CD4-positive, alpha-beta T cell treated with Interleukin-15 for 4 hours (primary cell): ENCODE measurements around the gene KPNB1.
"Not testable (repeated sequence)": the region's sequence is repeated elsewhere in the genome, so short reads cannot be mapped to it uniquely, and the experiment has no call there.

Experiments
- DNase-seq: peaks from one replicate; pipeline ENCODE4 v3.0.0-alpha.2; 2020; ENCODE audit warnings: low spot score

Gene KPNB1

GRCh38 chr17:47676510-47677165, 26.9 kb downstream of the KPNB1 start:
- no peak for DNase-seq

GRCh38 chr17:47678196-47678595, 28.5 kb downstream of the KPNB1 start:
- DNase-seq: no peak

- DNase-seq: no peak
These were observed 32.4 kb downstream of the KPNB1 start for GRCh38 chr17:47682138-47682537.

- not testable (repeated sequence) for DNase-seq
These were observed 33.0 kb downstream of the KPNB1 start for GRCh38 chr17:47682727-47683126.

- DNase-seq: no peak
These were observed 34.3 kb downstream of the KPNB1 start for GRCh38 chr17:47684025-47684424.

GRCh38 chr17:47684535-47685193, 34.9 kb downstream of the KPNB1 start:
- no peak for DNase-seq

GRCh38 chr17:47685556-47686275, 36.0 kb downstream of the KPNB1 start:
- no peak for DNase-seq

- no peak for DNase-seq
These were observed 36.5 kb downstream of the KPNB1 start for GRCh38 chr17:47686276-47686635.

GRCh38 chr17:47686664-47687327, 37.1 kb downstream of the KPNB1 start:
- DNase-seq: no peak

GRCh38 chr17:47687328-47687690, 37.6 kb downstream of the KPNB1 start:
- DNase-seq: no peak

GRCh38 chr17:47687748-47688147, 38.0 kb downstream of the KPNB1 start:
- no peak for DNase-seq

- DNase-seq: no peak
These were observed 40.4 kb downstream of the KPNB1 start for GRCh38 chr17:47690121-47690520.

- DNase-seq: no peak
These were observed 42.6 kb downstream of the KPNB1 start for GRCh38 chr17:47692137-47692894.

- DNase-seq: no peak
These were observed 43.4 kb downstream of the KPNB1 start for GRCh38 chr17:47692895-47693730.

- peak; percentile 44 for DNase-seq
These were observed 44.2 kb downstream of the KPNB1 start, which contains the start of gene TBKBP1 for GRCh38 chr17:47693731-47694580. TSS of gene TBKBP1 (plus strand) at chr17:47694161. CDS start at chr17:47696113, 1,952 bp downstream.

- DNase-seq: peak; percentile 45
These were observed 45.1 kb downstream of the KPNB1 start for GRCh38 chr17:47694581-47695428.

- DNase-seq: no peak
These were observed 46.0 kb downstream of the KPNB1 start for GRCh38 chr17:47695429-47696376.
